Measurements from ENCODE around the gene DEGS1. TPM values are rescaled to one million over a fixed set of nuclear protein-coding genes. Genes with fewer than 3 reads are reported as not detected.

DEGS1 gene
- total and polyA plus RNA-seq, 10 of the 15 experiments (the other 5 are each of a cell fraction or from before 2014, with no cell fraction given), result 16.5 to 133 (median 46.0) TPM

DNA sequence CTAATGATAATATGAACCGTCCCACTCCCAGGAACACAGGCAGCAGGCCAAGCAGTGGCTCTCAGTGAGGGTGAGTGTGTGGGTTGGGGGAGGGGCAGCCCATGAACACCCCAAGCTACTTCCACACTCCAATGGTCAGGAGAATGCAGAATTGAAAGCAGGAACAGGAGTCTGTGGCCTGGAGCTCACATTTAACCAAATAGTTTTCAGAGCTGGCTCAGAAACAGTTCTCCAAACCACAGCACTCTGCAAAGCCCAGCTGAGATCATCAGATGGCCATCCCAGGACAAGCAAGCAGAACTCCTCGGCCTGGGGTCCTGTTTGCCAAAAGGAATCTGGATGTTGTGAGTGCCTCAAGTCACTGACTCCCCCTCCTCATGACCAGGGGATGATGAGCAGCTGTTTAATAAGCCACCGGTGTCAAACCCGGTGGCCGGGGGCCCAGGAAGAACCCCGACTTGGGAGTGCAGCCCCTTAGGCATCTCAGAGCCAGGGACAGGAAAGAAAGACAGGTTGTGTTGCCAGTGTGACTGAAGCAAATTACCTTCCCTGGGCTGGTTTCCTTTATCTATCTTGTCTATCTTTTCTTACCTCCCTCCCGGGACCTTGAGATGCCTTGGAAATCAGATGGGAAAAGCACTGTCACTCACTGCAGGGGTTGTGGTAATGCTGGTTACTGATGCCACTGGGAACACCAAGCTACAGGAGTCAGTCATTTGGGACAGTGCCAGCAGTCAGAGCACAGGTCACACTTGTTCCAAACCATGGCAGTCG lies 20.4 kb downstream of the DEGS1 start:
- POLR2A ChIA-PET, result interaction anchor here (0.9 to 1.8 kb wide), 5 partner anchors 10 to 34 kb away, joined by 3 to 7 read pairs (median 3); partner anchors contain the start of gene DEGS1
- no TSS peak for BruUV-seq (replicated peaks)
- no peak overlapping the region for H2AFZ ChIP-seq (ENCODE audit: control insufficient read depth, low read depth, low read length)
- H3K79me2 ChIP-seq (ENCODE audit: control insufficient read depth, insufficient read depth, low read length), result no peaks in the 10 kb centered on the region
- peak; percentile 91 for FAIRE-seq
- no peak overlapping the region for H3K9ac ChIP-seq (ENCODE audit: control insufficient read depth, insufficient read depth, low read length)
- H3K27ac ChIP-seq (ENCODE audit: control insufficient read depth, insufficient read depth), result no peak overlapping the region
- peaks cover 27% of the 10 kb centered on the region for H3K4me1 ChIP-seq (ENCODE audit: control insufficient read depth, insufficient read depth, low read length)
- intact Hi-C loops (cut with micrococcal nuclease; ENCODE audit: unreplicated experiment) (loop anchor here (2.0 kb wide), 1 partner anchor 17 kb away; no protein-coding TSS in a partner anchor), in situ Hi-C loops (cut with MboI) (no loop called here)
- RAD21 ChIA-PET (ENCODE audit: unreplicated experiment), result interaction anchor here (1.0 to 1.5 kb wide), 4 partner anchors 11 to 31 kb away, joined by 3 to 5 read pairs (median 4); partner anchors contain the start of gene DEGS1
- DNase-seq (ENCODE audit: low read depth, low spot score), result peak; percentile 70
- WGBS (ENCODE audit: insufficient coverage, insufficient replicate concordance, low lambda C conversion rate, missing lambda C conversion rate), result 43% methylated on average over 8 of the region's 8 CpGs
- H3K36me3 ChIP-seq (ENCODE audit: control insufficient read depth in 2 of 2, insufficient read depth in 2 of 2, low read length in 1 of 2), result no peaks in the 10 kb centered on the region
- H3K9me3 ChIP-seq (replicated peaks; ENCODE audit: control insufficient read depth, insufficient read depth, low read length), result no peaks in the 10 kb centered on the region
- no peaks in the 10 kb centered on the region for H3K27me3 ChIP-seq (replicated peaks in 1 of 2; ENCODE audit: control insufficient read depth in 2 of 2, insufficient read depth in 2 of 2, low read length in 1 of 2)
- H4K20me1 ChIP-seq (ENCODE audit: control insufficient read depth, insufficient read depth), result no peaks in the 10 kb centered on the region; the same call in 1 of the 2 replicates
- CTCF ChIA-PET, result interaction anchor here (0.8 to 1.7 kb wide), 5 partner anchors 13 to 25 kb away, joined by 3 to 4 read pairs (median 3); no protein-coding TSS in a partner anchor
- SMC1A ChIA-PET (ENCODE audit: uncharacterized antibody, unreplicated experiment), result interaction anchor here (0.5 to 2.5 kb wide), 6 partner anchors 10 to 1608 kb away, joined by 3 to 12 read pairs (median 5); no protein-coding TSS in a partner anchor
- ATAC-seq, result peak; percentile 75
- H3K4me3 ChIP-seq, result no peak overlapping the region
- peak overlapping the region; percentile 57; the same call in 1 of the 2 replicates for H3K4me2 ChIP-seq (ENCODE audit: control insufficient read depth, insufficient read depth)
- TF ChIP-seq BCLAF1 (IDR thresholded peaks at IDR 0.05) (no peak), IRF4 (IDR thresholded peaks at IDR 0.05; ENCODE audit: low read depth, low read length) (peak; percentile 79), ZNF217 (IDR thresholded peaks at IDR 0.05) (no peak), HDGF (IDR thresholded peaks at IDR 0.05) (no peak), SP1 (IDR thresholded peaks at IDR 0.05; ENCODE audit: low read depth, low read length) (peak; percentile 20), KAT2A (conservative IDR thresholded peaks at IDR 0.05; ENCODE audit: control insufficient read depth, low read depth, low read length) (no peak), SMAD1 (IDR thresholded peaks at IDR 0.05; ENCODE audit: low read depth, partially characterized antibody) (no peak), DPF2 (IDR thresholded peaks at IDR 0.05) (peak; percentile 79), CBFB (IDR thresholded peaks at IDR 0.05; ENCODE audit: low read depth) (peak; percentile 65; the same call in 1 of the 2 replicates), RUNX3 (IDR thresholded peaks at IDR 0.05; ENCODE audit: low read length) (peak; percentile 94), YY1 (IDR thresholded peaks at IDR 0.05; ENCODE audit: low read depth, low read length) (0 out of 2 replicates have a peak, but pooled peaks have one; percentile 9), POU2F2 (IDR thresholded peaks at IDR 0.05; ENCODE audit: borderline replicate concordance, low read depth, low read length) (peak; percentile 44; the same call in 1 of the 3 replicates), TCF3 (IDR thresholded peaks at IDR 0.05; ENCODE audit: borderline replicate concordance, insufficient read depth, low read depth, low read length) (0 out of 2 replicates have a peak, but pooled peaks have one; percentile 30), BCL11A (IDR thresholded peaks at IDR 0.05; ENCODE audit: low read depth, low read length) (peak; percentile 58; the same call in 1 of the 2 replicates), TBL1XR1 (IDR thresholded peaks at IDR 0.05; ENCODE audit: low read depth, low read length) (peak; percentile 35; the same call in 1 of the 2 replicates), STAT1 (conservative IDR thresholded peaks at IDR 0.05) (no peak), RCOR1 (conservative IDR thresholded peaks at IDR 0.05; ENCODE audit: low read depth, low read length) (0 out of 2 replicates have a peak, but pooled peaks have one; percentile 46), RELB (IDR thresholded peaks at IDR 0.05; ENCODE audit: low read depth) (peak; percentile 72; the same call in 1 of the 2 replicates), NFXL1 (IDR thresholded peaks at IDR 0.05; ENCODE audit: borderline replicate concordance) (no peak), PAX5 (IDR thresholded peaks at IDR 0.05; ENCODE audit: borderline replicate concordance, low read depth, low read length) (peak; percentile 93), TCF12 (IDR thresholded peaks at IDR 0.05; ENCODE audit: low read depth, low read length) (peak; percentile 42; the same call in 1 of the 2 replicates)
